ENCODE measurements around the gene GATAD2A.

Gene GATAD2A

DNA sequence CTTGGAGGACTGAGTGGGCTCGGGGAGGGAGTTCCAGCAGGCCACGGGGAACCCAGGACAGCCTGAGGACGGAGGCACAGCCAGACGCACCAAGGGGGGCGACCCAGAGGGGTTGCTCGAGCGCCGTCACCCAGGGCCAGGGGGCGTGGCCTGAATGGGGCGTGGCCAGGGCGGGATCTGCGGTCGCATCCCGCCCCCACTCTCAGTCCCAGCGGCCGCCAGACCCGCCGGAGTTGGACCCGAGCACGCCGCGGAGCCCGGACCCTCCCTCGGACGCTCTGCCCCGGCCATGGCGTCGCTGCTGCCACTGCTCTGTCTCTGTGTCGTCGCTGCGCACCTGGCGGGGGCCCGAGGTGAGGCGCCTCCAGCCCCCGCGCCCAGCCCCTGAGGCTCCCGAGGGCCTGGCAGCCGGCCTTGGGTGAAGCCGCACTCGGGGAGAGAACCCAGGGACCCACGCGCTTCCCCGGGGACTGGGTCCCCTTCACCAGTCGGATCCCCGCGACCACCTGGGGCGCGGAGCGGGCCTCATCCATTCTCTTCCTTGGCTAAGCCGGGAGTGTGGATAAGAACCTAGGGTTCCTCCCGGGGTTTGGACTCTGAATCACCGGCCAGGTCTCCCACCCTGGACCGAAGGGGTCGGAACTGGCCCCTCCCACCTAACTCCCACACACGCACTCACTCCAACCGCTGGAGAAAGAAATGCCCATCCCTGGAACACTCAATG, 132.7 kb downstream of the GATAD2A start, which contains the start of gene CILP2:
TSS of gene CILP2 (plus strand) at position 205 of the 724 bp plus-strand sequence. CDS start at position 290, 85 bp downstream.
- H3K4me3 ChIP-seq (ENCODE audit: low read length) = peak within 1 kb of the TSS; percentile 9; the same call in 1 of the 2 replicates
- TF ChIP-seq, protein P1, sequence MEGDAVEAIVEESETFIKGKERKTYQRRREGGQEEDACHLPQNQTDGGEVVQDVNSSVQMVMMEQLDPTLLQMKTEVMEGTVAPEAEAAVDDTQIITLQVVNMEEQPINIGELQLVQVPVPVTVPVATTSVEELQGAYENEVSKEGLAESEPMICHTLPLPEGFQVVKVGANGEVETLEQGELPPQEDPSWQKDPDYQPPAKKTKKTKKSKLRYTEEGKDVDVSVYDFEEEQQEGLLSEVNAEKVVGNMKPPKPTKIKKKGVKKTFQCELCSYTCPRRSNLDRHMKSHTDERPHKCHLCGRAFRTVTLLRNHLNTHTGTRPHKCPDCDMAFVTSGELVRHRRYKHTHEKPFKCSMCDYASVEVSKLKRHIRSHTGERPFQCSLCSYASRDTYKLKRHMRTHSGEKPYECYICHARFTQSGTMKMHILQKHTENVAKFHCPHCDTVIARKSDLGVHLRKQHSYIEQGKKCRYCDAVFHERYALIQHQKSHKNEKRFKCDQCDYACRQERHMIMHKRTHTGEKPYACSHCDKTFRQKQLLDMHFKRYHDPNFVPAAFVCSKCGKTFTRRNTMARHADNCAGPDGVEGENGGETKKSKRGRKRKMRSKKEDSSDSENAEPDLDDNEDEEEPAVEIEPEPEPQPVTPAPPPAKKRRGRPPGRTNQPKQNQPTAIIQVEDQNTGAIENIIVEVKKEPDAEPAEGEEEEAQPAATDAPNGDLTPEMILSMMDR (conservative IDR thresholded peaks at IDR 0.05; ENCODE audit: low read length) = no peak
- DNase-seq (ENCODE audit: low read depth) = no peak

DNA sequence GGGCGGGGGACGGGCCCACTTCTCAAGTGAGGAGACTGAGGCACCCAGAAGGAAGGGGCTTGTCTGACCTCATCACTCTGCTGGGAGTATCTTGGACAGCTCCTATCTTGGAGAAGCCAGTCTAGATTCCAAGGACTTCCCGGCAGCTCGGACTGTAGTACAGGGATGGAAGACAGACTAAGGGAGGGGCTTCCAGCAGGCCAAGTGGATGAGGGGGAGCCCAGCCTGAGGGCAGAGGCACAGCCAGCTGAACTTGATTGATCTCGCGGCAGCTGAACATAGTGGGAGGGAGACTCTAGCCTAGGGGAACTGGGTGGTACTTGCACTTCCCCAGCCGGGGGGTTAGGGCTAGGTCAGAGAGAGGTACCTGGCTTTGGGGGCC, 133.3 kb downstream of the GATAD2A start:
- no peak overlapping the region for H3K4me3 ChIP-seq (ENCODE audit: low read length)
- no peak for DNase-seq (ENCODE audit: low read depth)
- TF ChIP-seq, protein P1 (conservative IDR thresholded peaks at IDR 0.05; ENCODE audit: low read length) = no peak

DNA sequence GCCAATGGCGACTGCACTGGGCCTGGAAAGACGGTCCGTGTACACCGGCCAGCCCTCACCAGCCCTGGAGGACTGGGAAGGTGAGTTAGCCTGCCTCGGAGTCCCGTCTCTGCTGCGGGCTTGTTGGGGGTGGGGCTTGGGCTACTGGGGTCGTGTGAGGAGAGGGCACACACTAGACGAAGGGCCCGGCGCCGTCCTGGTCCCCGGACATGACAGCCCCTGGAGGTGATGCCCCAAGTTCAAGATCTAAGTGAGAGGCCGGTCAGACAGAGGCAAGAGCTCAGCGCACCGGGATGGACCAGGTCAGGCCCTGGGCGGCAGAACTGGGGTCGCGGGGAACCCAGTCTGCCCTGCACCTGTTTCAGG, 134.2 kb downstream of the GATAD2A start:
- no peak for DNase-seq (ENCODE audit: low read depth)
- TF ChIP-seq, protein P1 (conservative IDR thresholded peaks at IDR 0.05; ENCODE audit: low read length) = no peak
- no peak overlapping the region for H3K4me3 ChIP-seq (ENCODE audit: low read length)

DNA sequence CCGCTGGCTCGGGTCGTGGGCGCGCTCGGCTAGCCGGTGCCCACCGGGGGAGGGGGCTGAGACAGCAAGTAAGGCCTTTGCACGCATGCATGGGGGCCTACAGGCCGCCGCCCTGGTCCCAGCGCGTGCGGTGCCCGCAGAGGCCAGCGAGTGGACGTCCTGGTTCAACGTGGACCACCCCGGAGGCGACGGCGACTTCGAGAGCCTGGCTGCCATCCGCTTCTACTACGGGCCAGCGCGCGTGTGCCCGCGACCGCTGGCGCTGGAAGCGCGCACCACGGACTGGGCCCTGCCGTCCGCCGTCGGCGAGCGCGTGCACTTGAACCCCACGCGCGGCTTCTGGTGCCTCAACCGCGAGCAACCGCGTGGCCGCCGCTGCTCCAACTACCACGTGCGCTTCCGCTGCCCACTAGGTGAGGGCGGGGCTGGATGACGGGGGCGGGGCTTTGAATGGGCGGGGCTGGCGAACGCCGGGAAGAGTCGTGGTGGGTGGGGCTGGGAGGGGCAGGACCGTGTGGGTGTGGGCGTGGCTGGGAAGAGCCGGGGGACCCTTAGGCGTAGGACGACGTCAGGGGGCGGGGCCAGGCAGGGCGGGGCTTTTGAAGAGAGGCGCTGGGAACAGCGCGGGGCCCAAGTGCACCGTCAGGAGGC, 134.7 kb downstream of the GATAD2A start:
- TF ChIP-seq, protein P1 (conservative IDR thresholded peaks at IDR 0.05; ENCODE audit: low read length) = no peak
- peak; percentile 57 for DNase-seq (ENCODE audit: low read depth)
- H3K4me3 ChIP-seq (ENCODE audit: low read length) = peak overlapping the region; percentile 26; the same call in 1 of the 2 replicates

DNA sequence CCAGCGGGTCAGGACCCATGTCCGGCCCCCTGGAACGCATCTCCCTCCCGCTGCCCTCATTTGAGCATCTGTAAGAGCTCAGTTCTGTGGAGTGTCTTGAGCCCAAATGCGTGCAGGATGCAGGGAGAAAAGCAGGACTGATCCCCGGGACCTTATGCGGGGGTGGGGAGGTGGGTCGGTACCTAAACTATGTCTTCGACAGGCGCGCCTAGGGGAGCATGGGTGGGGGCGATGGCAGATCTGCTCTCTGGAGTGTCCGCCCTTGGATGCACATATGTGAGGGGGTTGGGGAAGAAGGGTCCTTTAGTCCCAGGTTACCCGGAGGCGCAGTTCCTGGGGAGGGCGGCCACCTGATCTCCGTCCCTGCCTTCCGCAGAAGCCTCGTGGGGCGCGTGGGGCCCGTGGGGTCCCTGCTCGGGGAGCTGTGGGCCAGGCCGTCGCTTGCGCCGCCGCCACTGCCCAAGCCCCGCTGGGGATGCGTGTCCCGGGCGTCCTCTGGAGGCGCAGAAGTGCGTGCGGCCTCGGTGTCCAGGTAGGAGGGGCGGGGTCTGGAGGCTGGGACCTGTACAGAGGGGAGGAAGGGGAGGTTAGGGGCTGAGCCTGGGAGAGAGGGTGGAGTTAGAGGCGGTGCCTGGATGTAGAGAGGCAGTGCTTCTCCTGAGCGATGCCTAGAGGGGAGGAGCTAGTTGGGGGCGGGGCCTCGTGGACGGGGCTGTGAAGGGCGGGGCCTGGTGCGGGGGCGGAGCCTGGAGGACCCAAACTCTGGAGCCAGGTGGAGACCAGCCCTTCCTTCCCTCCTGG, 135.4 kb downstream of the GATAD2A start:
- peak overlapping the region; percentile 26; the same call in 1 of the 2 replicates for H3K4me3 ChIP-seq (ENCODE audit: low read length)
- no peak for DNase-seq (ENCODE audit: low read depth)
- TF ChIP-seq, protein P1 (conservative IDR thresholded peaks at IDR 0.05; ENCODE audit: low read length) = no peak

DNA sequence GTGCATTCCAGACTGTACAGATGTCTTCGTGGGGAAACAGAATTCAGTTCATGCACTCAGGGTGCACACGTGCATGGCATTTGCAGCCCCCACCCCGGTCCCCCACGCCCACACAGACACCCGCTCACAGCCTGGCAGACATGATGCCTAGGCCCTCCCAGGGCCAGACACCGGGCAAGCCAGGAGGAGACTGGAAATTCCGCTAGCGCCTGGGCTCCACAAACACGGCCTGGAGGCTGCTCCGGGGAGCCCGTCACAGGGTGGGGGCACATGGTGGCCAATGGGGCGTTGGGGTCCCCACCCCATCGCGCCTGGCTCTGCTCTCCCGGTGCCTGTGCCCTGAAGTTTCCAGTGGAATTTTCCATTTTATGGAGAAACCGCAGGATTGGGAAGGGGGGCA, 136.1 kb downstream of the GATAD2A start:
- TF ChIP-seq, protein P1 (conservative IDR thresholded peaks at IDR 0.05; ENCODE audit: low read length) = no peak
- no peak overlapping the region for H3K4me3 ChIP-seq (ENCODE audit: low read length)
- no peak for DNase-seq (ENCODE audit: low read depth)

All from AG10803 (cell line).